Neural crest cell (in vitro differentiated cells): ENCODE data around the gene TMEM41A. TPM values are rescaled to one million over a fixed set of nuclear protein-coding genes. Genes with fewer than 3 reads are reported as not detected.
"Not testable (repeated sequence)": the region's sequence is repeated elsewhere in the genome, so short reads cannot be mapped to it uniquely, and the experiment has no call there.

Experiments used
- DNase-seq: peaks from one replicate; pipeline ENCODE4 v3.0.0; 2021; ENCODE audit warnings: low read depth, mixed read lengths, low spot score
- H3K27ac Mint-ChIP-seq: one replicate; pipeline ENCODE4 v1.8.0; 2021; ENCODE audit warnings: mild to moderate bottlenecking, mixed read lengths; ENCODE audit not compliant: unreplicated experiment
- H3K27me3 Mint-ChIP-seq: 2 replicates; pipeline ENCODE4 v1.8.0; 2021; ENCODE audit warnings: low read depth, mild to moderate bottlenecking, mixed read lengths
- H3K36me3 Mint-ChIP-seq: 2 replicates; pipeline ENCODE4 v1.8.0; 2021; ENCODE audit warnings: low read depth, mild to moderate bottlenecking, mixed read lengths
- H3K4me1 Mint-ChIP-seq: 2 replicates; pipeline ENCODE4 v1.8.0; 2021; ENCODE audit warnings: mixed read lengths
- H3K4me3 Mint-ChIP-seq: one replicate; pipeline ENCODE4 v1.8.0; 2021; ENCODE audit warnings: mild to moderate bottlenecking, mixed read lengths
- H3K9me3 Mint-ChIP-seq: 2 replicates; pipeline ENCODE4 v1.8.0; 2021; ENCODE audit warnings: mixed read lengths
- CTCF ChIP-seq: fragments of 200-600 bp; sonication (generic); conservative IDR thresholded peaks from 2 replicates; pipeline ENCODE4 v1.5.0; 2021; ENCODE audit warnings: antibody characterized with exemption, mild to moderate bottlenecking
- total RNA-seq: library from RNA; stranded (reverse); gene quantifications from 2 replicates; pipeline ENCODE4 v1.2.1, GENCODE V29; 2021

Gene TMEM41A
- total RNA-seq, 1 donor from 2014 or later: 19.9 TPM

- H3K27me3 Mint-ChIP-seq: no peaks in the 10 kb centered on the region
- no peak overlapping the region for H3K27ac Mint-ChIP-seq
- H3K4me3 Mint-ChIP-seq: no peak overlapping the region
- TF ChIP-seq CTCF: no peak
- no peaks in the 10 kb centered on the region for H3K4me1 Mint-ChIP-seq
- no peak for DNase-seq
- peaks cover 8% of the 10 kb centered on the region for H3K36me3 Mint-ChIP-seq
- H3K9me3 Mint-ChIP-seq: no peaks in the 10 kb centered on the region
Measured at GRCh38 chr3:185473290-185473815, 25.5 kb downstream of the TMEM41A start.

GRCh38 chr3:185470323-185470722 is 28.5 kb downstream of the TMEM41A start:
- DNase-seq: no peak
- TF ChIP-seq CTCF: no peak
- Mint-ChIP-seq H3K27ac (no peak overlapping the region), H3K4me1 (no peaks in the 10 kb centered on the region), H3K27me3 (no peaks in the 10 kb centered on the region), H3K4me3 (no peak overlapping the region), H3K36me3 (peaks cover 8% of the 10 kb centered on the region), H3K9me3 (no peaks in the 10 kb centered on the region)

GRCh38 chr3:185469542-185469941 is 29.3 kb downstream of the TMEM41A start:
- H3K27ac Mint-ChIP-seq: no peak overlapping the region

GRCh38 chr3:185466123-185466522 is 32.7 kb downstream of the TMEM41A start:
- H3K36me3 Mint-ChIP-seq, H3K4me3 Mint-ChIP-seq, DNase-seq, H3K27me3 Mint-ChIP-seq, H3K9me3 Mint-ChIP-seq, H3K4me1 Mint-ChIP-seq, H3K27ac Mint-ChIP-seq: not testable (repeated sequence)

More at GRCh38 chr3:185469542-185469941, 29.3 kb downstream of the TMEM41A start:
- no peaks in the 10 kb centered on the region for H3K4me1 Mint-ChIP-seq
- no peaks in the 10 kb centered on the region for H3K9me3 Mint-ChIP-seq
- H3K27me3 Mint-ChIP-seq: no peaks in the 10 kb centered on the region
- peaks cover 8% of the 10 kb centered on the region for H3K36me3 Mint-ChIP-seq
- no peak for DNase-seq
- no peak overlapping the region for H3K4me3 Mint-ChIP-seq
- TF ChIP-seq CTCF: no peak

GRCh38 chr3:185465471-185465870 is 33.4 kb downstream of the TMEM41A start:
- DNase-seq: no peak
- no peak for TF ChIP-seq CTCF
- Mint-ChIP-seq H3K27me3 (no peaks in the 10 kb centered on the region), H3K4me3 (no peak overlapping the region), H3K36me3 (peaks cover 3% of the 10 kb centered on the region), H3K27ac (no peak overlapping the region), H3K4me1 (no peaks in the 10 kb centered on the region), H3K9me3 (no peaks in the 10 kb centered on the region)

GRCh38 chr3:185460719-185461350 is 38.0 kb downstream of the TMEM41A start:
- DNase-seq: no peak
- no peak overlapping the region for H3K4me3 Mint-ChIP-seq
- no peak overlapping the region for H3K27ac Mint-ChIP-seq
- H3K9me3 Mint-ChIP-seq: no peaks in the 10 kb centered on the region
- H3K36me3 Mint-ChIP-seq: peaks cover 3% of the 10 kb centered on the region
- peak; percentile 59 for TF ChIP-seq CTCF
- H3K27me3 Mint-ChIP-seq: no peaks in the 10 kb centered on the region
- H3K4me1 Mint-ChIP-seq: no peaks in the 10 kb centered on the region
